CD4-positive, alpha-beta T cell treated with Interferon alpha-2 for 1 hour (primary cell): ENCODE results near the gene SPATA6.

Experiments used
- DNase-seq, 2 donors: peaks; one replicate each; pipeline ENCODE4 v3.0.0-alpha.2; 2020 to 2022

SPATA6 gene

DNA sequence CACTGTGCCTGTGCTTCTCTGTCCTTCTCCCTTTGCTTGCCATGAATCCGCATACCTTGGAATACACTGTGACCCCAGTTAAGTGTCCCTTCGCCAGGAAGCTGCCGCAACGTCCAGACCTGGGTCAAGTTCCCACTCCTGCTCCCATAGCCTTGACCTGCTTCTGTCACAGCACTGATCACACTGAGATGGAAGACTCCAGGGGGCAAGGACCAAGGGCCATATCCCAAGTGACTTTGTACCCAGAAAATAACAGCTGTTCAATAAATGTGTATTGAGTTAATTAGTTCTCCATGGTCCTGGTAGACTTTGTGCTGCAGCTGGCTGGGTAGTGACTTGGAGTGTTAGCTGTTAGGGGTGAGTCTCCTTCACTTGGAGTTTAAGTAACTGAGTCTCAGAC, 223.6 kb downstream of the SPATA6 start:
- no peak for DNase-seq

GRCh38 chr1:48246727-48247126, 225.3 kb downstream of the SPATA6 start:
- DNase-seq: no peak
